HEK293 (cell line): ENCODE data around the gene L2HGDH.

Source experiments
- KLF16 ChIP-seq: fragments of 450-650 bp; formaldehyde crosslinking; IDR thresholded peaks from 2 replicates; pipeline ENCODE4 v1.5.1; 2017; ENCODE audit warnings: missing biosample characterization, missing genetic modification characterization
- KLF9 ChIP-seq: fragments of 450-650 bp; formaldehyde crosslinking; IDR thresholded peaks from 2 replicates; pipeline ENCODE4 v1.5.1; 2016; ENCODE audit warnings: missing biosample characterization, missing genetic modification characterization, low read depth
- ZBTB7A ChIP-seq: fragments of 450-650 bp; formaldehyde crosslinking; IDR thresholded peaks from 2 replicates; pipeline ENCODE4 v1.5.1; 2016; ENCODE audit warnings: low read depth, missing biosample characterization, missing genetic modification characterization
- ZNF132 ChIP-seq: fragments of 450-650 bp; formaldehyde crosslinking; IDR thresholded peaks from 2 replicates; pipeline ENCODE4 v1.5.1; 2017; ENCODE audit warnings: missing biosample characterization, missing genetic modification characterization, borderline replicate concordance
- ZNF133 ChIP-seq: fragments of 450-650 bp; formaldehyde crosslinking; IDR thresholded peaks from 2 replicates; pipeline ENCODE4 v1.5.1; 2016; ENCODE audit warnings: missing biosample characterization, missing genetic modification characterization
- ZNF433 ChIP-seq: fragments of 450-650 bp; formaldehyde crosslinking; IDR thresholded peaks from 2 replicates; pipeline ENCODE4 v1.5.1; 2016; ENCODE audit warnings: missing biosample characterization, missing genetic modification characterization, low read depth
- ZNF621 ChIP-seq: fragments of 450-650 bp; formaldehyde crosslinking; IDR thresholded peaks from 2 replicates; pipeline ENCODE4 v1.5.1; 2017; ENCODE audit warnings: missing biosample characterization, missing genetic modification characterization
- ZXDB ChIP-seq: fragments of 450-650 bp; formaldehyde crosslinking; IDR thresholded peaks from 2 replicates; pipeline ENCODE4 v1.5.1; 2016; ENCODE audit warnings: missing biosample characterization, missing genetic modification characterization
- TF ChIP-seq, protein P1 (sequence below): fragments of 450-650 bp; formaldehyde crosslinking; IDR thresholded peaks from 2 replicates; pipeline ENCODE4 v1.5.1; 2016; ENCODE audit warnings: missing biosample characterization, missing genetic modification characterization
- TF ChIP-seq, protein P2 (sequence below): fragments of 450-650 bp; formaldehyde crosslinking; IDR thresholded peaks from 2 replicates; pipeline ENCODE4 v1.5.1; 2016; ENCODE audit warnings: missing biosample characterization, missing genetic modification characterization
- TF ChIP-seq, protein P3 (sequence below): fragments of 450-650 bp; IDR thresholded peaks from 2 replicates; pipeline ENCODE4 v1.5.1; 2018; ENCODE audit warnings: missing biosample characterization, mild to moderate bottlenecking, missing genetic modification characterization
- TF ChIP-seq, protein P4 (sequence below): fragments of 450-650 bp; formaldehyde crosslinking; IDR thresholded peaks from 2 replicates; pipeline ENCODE4 v1.5.1; 2016; ENCODE audit warnings: missing biosample characterization, missing genetic modification characterization

DNA sequence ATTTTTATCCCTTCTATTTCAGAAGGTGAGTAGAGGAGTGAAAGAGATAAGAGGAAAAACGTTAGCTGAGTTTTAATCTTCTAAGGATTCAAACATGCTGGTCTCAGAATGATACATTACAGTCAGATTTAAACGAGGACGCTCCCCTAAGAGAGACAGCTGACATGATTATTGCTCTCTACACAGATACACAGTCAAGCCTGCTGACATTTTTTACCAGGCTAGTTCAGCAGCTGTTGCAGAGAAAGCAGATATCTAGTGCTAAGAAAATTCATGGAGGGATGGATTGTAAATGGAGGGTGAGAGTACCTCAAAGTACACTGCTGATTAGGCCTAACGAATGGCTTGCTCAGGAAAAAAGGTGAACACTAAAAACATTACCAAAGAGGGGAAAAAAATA, 48.7 kb downstream of the L2HGDH start:
- TF ChIP-seq ZXDB (tag by site-specific recombination) (no peak), KLF9 (tag by site-specific recombination) (no peak), ZBTB7A (no peak), ZNF133 (no peak), KLF16 (no peak), ZNF433 (tag by site-specific recombination) (no peak), ZNF621 (tag by site-specific recombination) (no peak), ZNF132 (tag by site-specific recombination) (no peak)
- TF ChIP-seq, protein P1, sequence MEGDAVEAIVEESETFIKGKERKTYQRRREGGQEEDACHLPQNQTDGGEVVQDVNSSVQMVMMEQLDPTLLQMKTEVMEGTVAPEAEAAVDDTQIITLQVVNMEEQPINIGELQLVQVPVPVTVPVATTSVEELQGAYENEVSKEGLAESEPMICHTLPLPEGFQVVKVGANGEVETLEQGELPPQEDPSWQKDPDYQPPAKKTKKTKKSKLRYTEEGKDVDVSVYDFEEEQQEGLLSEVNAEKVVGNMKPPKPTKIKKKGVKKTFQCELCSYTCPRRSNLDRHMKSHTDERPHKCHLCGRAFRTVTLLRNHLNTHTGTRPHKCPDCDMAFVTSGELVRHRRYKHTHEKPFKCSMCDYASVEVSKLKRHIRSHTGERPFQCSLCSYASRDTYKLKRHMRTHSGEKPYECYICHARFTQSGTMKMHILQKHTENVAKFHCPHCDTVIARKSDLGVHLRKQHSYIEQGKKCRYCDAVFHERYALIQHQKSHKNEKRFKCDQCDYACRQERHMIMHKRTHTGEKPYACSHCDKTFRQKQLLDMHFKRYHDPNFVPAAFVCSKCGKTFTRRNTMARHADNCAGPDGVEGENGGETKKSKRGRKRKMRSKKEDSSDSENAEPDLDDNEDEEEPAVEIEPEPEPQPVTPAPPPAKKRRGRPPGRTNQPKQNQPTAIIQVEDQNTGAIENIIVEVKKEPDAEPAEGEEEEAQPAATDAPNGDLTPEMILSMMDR (tag by site-specific recombination): no peak
- TF ChIP-seq, protein P2, sequence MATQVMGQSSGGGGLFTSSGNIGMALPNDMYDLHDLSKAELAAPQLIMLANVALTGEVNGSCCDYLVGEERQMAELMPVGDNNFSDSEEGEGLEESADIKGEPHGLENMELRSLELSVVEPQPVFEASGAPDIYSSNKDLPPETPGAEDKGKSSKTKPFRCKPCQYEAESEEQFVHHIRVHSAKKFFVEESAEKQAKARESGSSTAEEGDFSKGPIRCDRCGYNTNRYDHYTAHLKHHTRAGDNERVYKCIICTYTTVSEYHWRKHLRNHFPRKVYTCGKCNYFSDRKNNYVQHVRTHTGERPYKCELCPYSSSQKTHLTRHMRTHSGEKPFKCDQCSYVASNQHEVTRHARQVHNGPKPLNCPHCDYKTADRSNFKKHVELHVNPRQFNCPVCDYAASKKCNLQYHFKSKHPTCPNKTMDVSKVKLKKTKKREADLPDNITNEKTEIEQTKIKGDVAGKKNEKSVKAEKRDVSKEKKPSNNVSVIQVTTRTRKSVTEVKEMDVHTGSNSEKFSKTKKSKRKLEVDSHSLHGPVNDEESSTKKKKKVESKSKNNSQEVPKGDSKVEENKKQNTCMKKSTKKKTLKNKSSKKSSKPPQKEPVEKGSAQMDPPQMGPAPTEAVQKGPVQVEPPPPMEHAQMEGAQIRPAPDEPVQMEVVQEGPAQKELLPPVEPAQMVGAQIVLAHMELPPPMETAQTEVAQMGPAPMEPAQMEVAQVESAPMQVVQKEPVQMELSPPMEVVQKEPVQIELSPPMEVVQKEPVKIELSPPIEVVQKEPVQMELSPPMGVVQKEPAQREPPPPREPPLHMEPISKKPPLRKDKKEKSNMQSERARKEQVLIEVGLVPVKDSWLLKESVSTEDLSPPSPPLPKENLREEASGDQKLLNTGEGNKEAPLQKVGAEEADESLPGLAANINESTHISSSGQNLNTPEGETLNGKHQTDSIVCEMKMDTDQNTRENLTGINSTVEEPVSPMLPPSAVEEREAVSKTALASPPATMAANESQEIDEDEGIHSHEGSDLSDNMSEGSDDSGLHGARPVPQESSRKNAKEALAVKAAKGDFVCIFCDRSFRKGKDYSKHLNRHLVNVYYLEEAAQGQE: no peak
- TF ChIP-seq, protein P3, sequence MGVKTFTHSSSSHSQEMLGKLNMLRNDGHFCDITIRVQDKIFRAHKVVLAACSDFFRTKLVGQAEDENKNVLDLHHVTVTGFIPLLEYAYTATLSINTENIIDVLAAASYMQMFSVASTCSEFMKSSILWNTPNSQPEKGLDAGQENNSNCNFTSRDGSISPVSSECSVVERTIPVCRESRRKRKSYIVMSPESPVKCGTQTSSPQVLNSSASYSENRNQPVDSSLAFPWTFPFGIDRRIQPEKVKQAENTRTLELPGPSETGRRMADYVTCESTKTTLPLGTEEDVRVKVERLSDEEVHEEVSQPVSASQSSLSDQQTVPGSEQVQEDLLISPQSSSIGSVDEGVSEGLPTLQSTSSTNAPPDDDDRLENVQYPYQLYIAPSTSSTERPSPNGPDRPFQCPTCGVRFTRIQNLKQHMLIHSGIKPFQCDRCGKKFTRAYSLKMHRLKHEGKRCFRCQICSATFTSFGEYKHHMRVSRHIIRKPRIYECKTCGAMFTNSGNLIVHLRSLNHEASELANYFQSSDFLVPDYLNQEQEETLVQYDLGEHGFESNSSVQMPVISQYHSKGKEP (tag by site-specific recombination): no peak
- TF ChIP-seq, protein P4, sequence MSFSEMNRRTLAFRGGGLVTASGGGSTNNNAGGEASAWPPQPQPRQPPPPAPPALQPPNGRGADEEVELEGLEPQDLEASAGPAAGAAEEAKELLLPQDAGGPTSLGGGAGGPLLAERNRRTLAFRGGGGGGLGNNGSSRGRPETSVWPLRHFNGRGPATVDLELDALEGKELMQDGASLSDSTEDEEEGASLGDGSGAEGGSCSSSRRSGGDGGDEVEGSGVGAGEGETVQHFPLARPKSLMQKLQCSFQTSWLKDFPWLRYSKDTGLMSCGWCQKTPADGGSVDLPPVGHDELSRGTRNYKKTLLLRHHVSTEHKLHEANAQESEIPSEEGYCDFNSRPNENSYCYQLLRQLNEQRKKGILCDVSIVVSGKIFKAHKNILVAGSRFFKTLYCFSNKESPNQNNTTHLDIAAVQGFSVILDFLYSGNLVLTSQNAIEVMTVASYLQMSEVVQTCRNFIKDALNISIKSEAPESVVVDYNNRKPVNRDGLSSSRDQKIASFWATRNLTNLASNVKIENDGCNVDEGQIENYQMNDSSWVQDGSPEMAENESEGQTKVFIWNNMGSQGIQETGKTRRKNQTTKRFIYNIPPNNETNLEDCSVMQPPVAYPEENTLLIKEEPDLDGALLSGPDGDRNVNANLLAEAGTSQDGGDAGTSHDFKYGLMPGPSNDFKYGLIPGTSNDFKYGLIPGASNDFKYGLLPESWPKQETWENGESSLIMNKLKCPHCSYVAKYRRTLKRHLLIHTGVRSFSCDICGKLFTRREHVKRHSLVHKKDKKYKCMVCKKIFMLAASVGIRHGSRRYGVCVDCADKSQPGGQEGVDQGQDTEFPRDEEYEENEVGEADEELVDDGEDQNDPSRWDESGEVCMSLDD (tag by site-specific recombination): no peak
